HepG2 (cell line): ENCODE measurements around the gene ANKRD35. TPM values are rescaled to one million over a fixed set of nuclear protein-coding genes. Genes with fewer than 3 reads are reported as not detected.

Source experiments
- AGO2 ChIP-seq: fragments of 200-400 bp; formaldehyde crosslinking; optimal IDR thresholded peaks from 2 replicates; pipeline ENCODE3; 2017; ENCODE audit warnings: mild to moderate bottlenecking, low read depth, low read length, moderate library complexity
- ATF7-NPFF ChIP-seq: sonication (generic); formaldehyde crosslinking; IDR thresholded peaks from 2 replicates; pipeline ENCODE4 v1.8.1; 2023; ENCODE audit warnings: mild to moderate bottlenecking, low read depth, missing genetic modification reagents, moderate library complexity
- CBX2 ChIP-seq, 2 experiments: fragments of 200-600 bp in 1 of 2; sonication (generic); formaldehyde crosslinking in 1 of 2; IDR thresholded peaks; 2 replicates each; pipeline versions ENCODE4 v1.7.0 to v1.8.1; 2018 to 2022; ENCODE audit warnings: low read depth in 2 of 2, low read length in 1 of 2, mild to moderate bottlenecking in 1 of 2, missing genetic modification reagents in 1 of 2
- DRAP1 ChIP-seq: IDR thresholded peaks from 2 replicates; pipeline ENCODE4 v1.6.1; 2016; ENCODE audit warnings: missing genetic modification reagents, missing compliant biosample characterization
- FOXK2 ChIP-seq: fragments of 450-650 bp; IDR thresholded peaks from 2 replicates; pipeline ENCODE4 v1.6.1; 2016
- FOXO1 ChIP-seq: sonication (generic); formaldehyde crosslinking; IDR thresholded peaks from 2 replicates; pipeline ENCODE4 v1.4.0; 2020; ENCODE audit warnings: missing genetic modification reagents
- GTF2F1 ChIP-seq: fragments of 150-350 bp; IDR thresholded peaks from 2 replicates; pipeline ENCODE4 v1.6.1; 2014; ENCODE audit warnings: low read length
- IRF9 ChIP-seq: sonication (generic); formaldehyde crosslinking; IDR thresholded peaks from 2 replicates; pipeline ENCODE4 v1.8.0; 2022; ENCODE audit warnings: missing genetic modification reagents, mild to moderate bottlenecking, borderline replicate concordance
- KIAA2018 ChIP-seq: sonication (generic); formaldehyde crosslinking; IDR thresholded peaks from 2 replicates; pipeline ENCODE4 v1.5.0; 2020; ENCODE audit warnings: mild to moderate bottlenecking, missing genetic modification reagents, borderline replicate concordance
- PLSCR1 ChIP-seq: sonication (generic); formaldehyde crosslinking; IDR thresholded peaks from 2 replicates; pipeline ENCODE4 v1.5.0; 2020; ENCODE audit warnings: missing genetic modification reagents, mild to moderate bottlenecking, borderline replicate concordance
- RXRB ChIP-seq: IDR thresholded peaks from 2 replicates; pipeline ENCODE4 v1.6.1; 2016; ENCODE audit warnings: borderline replicate concordance, missing genetic modification reagents, missing compliant biosample characterization
- SALL2 ChIP-seq: sonication (generic); formaldehyde crosslinking; IDR thresholded peaks from 2 replicates; pipeline ENCODE4 v1.8.1; 2023; ENCODE audit warnings: mild to moderate bottlenecking, missing genetic modification reagents, inconsistent platforms
- TARDBP ChIP-seq: sonication (generic); formaldehyde crosslinking; IDR thresholded peaks from 2 replicates; pipeline ENCODE4 v1.8.0; 2022; ENCODE audit warnings: mild to moderate bottlenecking, missing genetic modification reagents
- TEAD3 ChIP-seq: optimal IDR thresholded peaks from 2 replicates; pipeline ENCODE3; 2016; ENCODE audit warnings: borderline replicate concordance
- ZNF329 ChIP-seq: sonication (generic); formaldehyde crosslinking; IDR thresholded peaks from 2 replicates; pipeline ENCODE4 v1.9.0; 2021; ENCODE audit warnings: low read depth, mild to moderate bottlenecking, missing genetic modification reagents
- ZNF546 ChIP-seq: sonication (generic); formaldehyde crosslinking; conservative IDR thresholded peaks from 2 replicates; pipeline ENCODE4 v1.8.1; 2023; ENCODE audit warnings: mild to moderate bottlenecking, missing genetic modification reagents
- ZNF549 ChIP-seq: sonication (generic); formaldehyde crosslinking; IDR thresholded peaks from 2 replicates; pipeline ENCODE4 v1.5.0; 2020; ENCODE audit warnings: missing genetic modification reagents
- ZNF589 ChIP-seq: sonication (generic); formaldehyde crosslinking; conservative IDR thresholded peaks from 2 replicates; pipeline ENCODE4 v1.8.0; 2022; ENCODE audit warnings: mild to moderate bottlenecking, moderate library complexity, missing genetic modification reagents
- ZNF678 ChIP-seq: sonication (generic); formaldehyde crosslinking; IDR thresholded peaks from 2 replicates; pipeline ENCODE4 v1.4.0; 2020; ENCODE audit warnings: mild to moderate bottlenecking, missing genetic modification reagents
- ZSCAN9 ChIP-seq: IDR thresholded peaks from 2 replicates; pipeline ENCODE4 v1.6.1; 2016; ENCODE audit warnings: borderline replicate concordance
- polyA plus RNA-seq, 8 experiments: library from polyadenylated mRNA; depleted of rRNA in 3 of 8; stranded (reverse) in 7 of 8; unstranded in 1 of 8; fragments of >200 nt; fragmentation: Illumina TruSeq in 4 of 8; extraction: Trizol in 4 of 8; gene quantifications; 2 replicates each; pipeline versions ENCODE4 v1.2.1 to v1.2.3, GENCODE V29; 2011 to 2016; ENCODE audit warnings: low read depth in 4 of 8, missing spikeins in 1 of 8, mixed read lengths in 1 of 8; ENCODE audit not compliant: insufficient read depth in 1 of 8
- total RNA-seq, 5 experiments: library from RNA; depleted of rRNA; stranded (reverse); fragments of >200 nt; fragmentation: Illumina TruSeq; extraction: Trizol; gene quantifications; 2 replicates each; pipeline ENCODE4 v1.2.3, GENCODE V29; 2016; ENCODE audit warnings: low read depth in 1 of 5

The ANKRD35 gene
- total and polyA plus RNA-seq, 2 of the 13 experiments (the other 11 are each of a cell fraction or from before 2014, with no cell fraction given): 0.02 TPM; not detected in 1

GRCh38 chr1:145845514-145846161 lies 40.0 kb downstream of the ANKRD35 start, which contains the start of gene NUDT17 (continued):
- no peak for TF ChIP-seq KIAA2018 (CRISPR knock-in tag)
- TF ChIP-seq RXRB: 0 out of 2 replicates have a peak, but pooled peaks have one; percentile 21
- TF ChIP-seq ZNF678 (CRISPR knock-in tag): no peak
- TF ChIP-seq IRF9: 0 out of 2 replicates have a peak, but pooled peaks have one; percentile 40
- no peak; the same call in 1 of the 2 replicates for TF ChIP-seq ZSCAN9 (CRISPR knock-in tag)
- TF ChIP-seq SALL2 (CRISPR knock-in tag): 0 out of 2 replicates have a peak, but pooled peaks have one; percentile 41
- peak; percentile 98 for TF ChIP-seq AGO2
- TF ChIP-seq TEAD3 (CRISPR knock-in tag): peak; percentile 55
- TF ChIP-seq DRAP1 (CRISPR knock-in tag): no peak
- TF ChIP-seq ATF7-NPFF (CRISPR knock-in tag): no peak; the same call in none of the 2 replicates
- TF ChIP-seq TARDBP (CRISPR knock-in tag): peak; percentile 39; the same call in 1 of the 2 replicates
- 0 out of 2 replicates have a peak, but pooled peaks have one; percentile 36 for TF ChIP-seq ZNF546 (CRISPR knock-in tag)
- no peak for TF ChIP-seq ZNF549 (CRISPR knock-in tag)
- TF ChIP-seq ZNF589: no peak
- TF ChIP-seq PLSCR1 (CRISPR knock-in tag): no peak
- TF ChIP-seq ZNF329: no peak
- 0 out of 2 replicates have a peak, but pooled peaks have one; percentile 41 for TF ChIP-seq FOXO1
- TF ChIP-seq CBX2 (IDR thresholded peaks at IDR 0.05; ENCODE audit: low read depth, low read length): no peak
- no peak for TF ChIP-seq CBX2 (CRISPR knock-in tag; IDR thresholded peaks at IDR 0.05; ENCODE audit: low read depth)
- TF ChIP-seq FOXK2: no peak
- TF ChIP-seq GTF2F1: no peak
